ENCODE results near the gene RIPOR2.
"Not testable (repeated sequence)": the region's sequence is repeated elsewhere in the genome, so short reads cannot be mapped to it uniquely, and the experiment has no call there.

RIPOR2 gene

GRCh38 chr6:24768361-24768760, 167.4 kb downstream of the RIPOR2 start:
- DNase-seq, result no peak

GRCh38 chr6:24766680-24767462, 168.9 kb downstream of the RIPOR2 start:
- no peak for DNase-seq

- not testable (repeated sequence) for DNase-seq
Observed at GRCh38 chr6:24765968-24766367, 169.8 kb downstream of the RIPOR2 start.

GRCh38 chr6:24764833-24765828, 170.6 kb downstream of the RIPOR2 start:
- not testable (repeated sequence) for DNase-seq

GRCh38 chr6:24763578-24763977, 172.2 kb downstream of the RIPOR2 start:
- DNase-seq, result no peak

GRCh38 chr6:24761851-24762250, 173.9 kb downstream of the RIPOR2 start:
- no peak for DNase-seq

GRCh38 chr6:24761193-24761835, 174.4 kb downstream of the RIPOR2 start:
- no peak for DNase-seq

GRCh38 chr6:24760210-24760609, 175.6 kb downstream of the RIPOR2 start:
- DNase-seq, result no peak

GRCh38 chr6:24759718-24760117, 176.0 kb downstream of the RIPOR2 start:
- DNase-seq, result no peak

GRCh38 chr6:24757611-24758010, 178.1 kb downstream of the RIPOR2 start:
- DNase-seq, result no peak

GRCh38 chr6:24755279-24755678, 180.5 kb downstream of the RIPOR2 start:
- no peak for DNase-seq

GRCh38 chr6:24754378-24754777, 181.4 kb downstream of the RIPOR2 start:
- DNase-seq, result not testable (repeated sequence)
